Measurements from ENCODE around the gene KIF16B.

Gene KIF16B

DNA sequence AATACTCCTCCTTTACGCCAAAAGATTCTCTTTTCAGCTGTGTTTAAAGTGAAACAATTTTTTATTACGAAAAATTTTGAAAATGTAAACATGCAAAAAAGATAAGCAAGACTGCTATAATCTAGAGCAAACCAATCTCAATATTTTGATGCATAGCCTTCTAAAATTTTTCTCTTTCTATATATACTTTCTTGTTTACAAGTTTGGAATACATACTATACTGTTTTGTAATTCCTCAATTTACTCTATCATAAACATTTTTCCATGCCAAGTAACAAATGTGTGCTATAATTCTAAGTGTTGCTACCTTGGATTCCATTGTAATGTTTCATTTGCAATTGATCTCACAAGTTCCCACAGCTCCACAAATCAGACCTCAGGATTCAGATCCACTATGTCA, 43.1 kb upstream of the KIF16B start:
- Histone ChIP-seq H3K4me3 (ENCODE audit: low read depth, low read length) (no peak overlapping the region), H3K27ac (ENCODE audit: extremely low read depth, low read depth, low read length) (no peak overlapping the region), H3K36me3 (ENCODE audit: control insufficient read depth in 2 of 2, insufficient read depth in 1 of 2, low read length in 2 of 2) (no peaks in the 10 kb centered on the region), H3K9me3 (ENCODE audit: control insufficient read depth, insufficient read depth, low read depth, low read length) (no peaks in the 10 kb centered on the region), H3K4me1 (ENCODE audit: control insufficient read depth, insufficient read depth, low read length) (no peaks in the 10 kb centered on the region)
- CTCF ChIA-PET: interaction anchor here (0.6 kb wide), 1 partner anchor 1611 kb away, joined by 3 read pairs; no protein-coding TSS in a partner anchor
- TF ChIP-seq IKZF3 (tag by site-specific recombination; IDR thresholded peaks at IDR 0.05) (no peak), ZNF239 (tag by site-specific recombination; IDR thresholded peaks at IDR 0.05) (no peak)
- POLR2A ChIA-PET: no interaction called here

DNA sequence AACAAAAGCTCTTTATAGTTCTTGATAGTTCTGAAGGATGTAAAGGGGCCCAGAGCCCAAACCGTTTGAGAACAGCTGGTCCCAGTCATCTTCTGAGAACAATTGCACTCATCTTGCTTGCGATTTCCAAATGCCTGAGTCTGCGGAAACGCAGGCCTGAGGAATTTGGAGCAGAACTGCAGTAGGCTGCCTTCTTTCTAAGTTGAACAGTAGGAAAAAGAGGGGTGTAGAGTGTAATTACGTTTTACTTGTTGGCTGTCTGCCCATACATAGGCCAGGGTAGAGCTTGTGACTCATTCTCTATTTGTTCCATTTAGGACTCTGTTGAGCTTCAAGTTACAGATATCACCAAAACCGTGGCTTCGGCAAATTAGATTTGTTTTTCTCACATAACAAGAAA, 42.0 kb upstream of the KIF16B start:
- ChIA-PET POLR2A (no interaction called here), CTCF (no interaction called here)
- Histone ChIP-seq H3K9me3 (ENCODE audit: control insufficient read depth, insufficient read depth, low read depth, low read length) (no peaks in the 10 kb centered on the region), H3K4me1 (ENCODE audit: control insufficient read depth, insufficient read depth, low read length) (no peaks in the 10 kb centered on the region), H3K4me3 (ENCODE audit: low read depth, low read length) (no peak overlapping the region), H3K27ac (ENCODE audit: extremely low read depth, low read depth, low read length) (no peak overlapping the region), H3K36me3 (ENCODE audit: control insufficient read depth in 2 of 2, insufficient read depth in 1 of 2, low read length in 2 of 2) (no peaks in the 10 kb centered on the region)
- TF ChIP-seq ZNF530 (tag by site-specific recombination; IDR thresholded peaks at IDR 0.05; ENCODE audit: low read depth): no peak
- TF ChIP-seq, protein P1, sequence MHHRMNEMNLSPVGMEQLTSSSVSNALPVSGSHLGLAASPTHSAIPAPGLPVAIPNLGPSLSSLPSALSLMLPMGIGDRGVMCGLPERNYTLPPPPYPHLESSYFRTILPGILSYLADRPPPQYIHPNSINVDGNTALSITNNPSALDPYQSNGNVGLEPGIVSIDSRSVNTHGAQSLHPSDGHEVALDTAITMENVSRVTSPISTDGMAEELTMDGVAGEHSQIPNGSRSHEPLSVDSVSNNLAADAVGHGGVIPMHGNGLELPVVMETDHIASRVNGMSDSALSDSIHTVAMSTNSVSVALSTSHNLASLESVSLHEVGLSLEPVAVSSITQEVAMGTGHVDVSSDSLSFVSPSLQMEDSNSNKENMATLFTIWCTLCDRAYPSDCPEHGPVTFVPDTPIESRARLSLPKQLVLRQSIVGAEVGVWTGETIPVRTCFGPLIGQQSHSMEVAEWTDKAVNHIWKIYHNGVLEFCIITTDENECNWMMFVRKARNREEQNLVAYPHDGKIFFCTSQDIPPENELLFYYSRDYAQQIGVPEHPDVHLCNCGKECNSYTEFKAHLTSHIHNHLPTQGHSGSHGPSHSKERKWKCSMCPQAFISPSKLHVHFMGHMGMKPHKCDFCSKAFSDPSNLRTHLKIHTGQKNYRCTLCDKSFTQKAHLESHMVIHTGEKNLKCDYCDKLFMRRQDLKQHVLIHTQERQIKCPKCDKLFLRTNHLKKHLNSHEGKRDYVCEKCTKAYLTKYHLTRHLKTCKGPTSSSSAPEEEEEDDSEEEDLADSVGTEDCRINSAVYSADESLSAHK (tag by site-specific recombination; IDR thresholded peaks at IDR 0.05): no peak
- TF ChIP-seq ZNF23 (tag by site-specific recombination; IDR thresholded peaks at IDR 0.05; ENCODE audit: borderline replicate concordance): no peak
- TF ChIP-seq ZNF133 (tag by site-specific recombination; IDR thresholded peaks at IDR 0.05): no peak
- TF ChIP-seq IKZF3 (tag by site-specific recombination; IDR thresholded peaks at IDR 0.05): no peak
- no peak for TF ChIP-seq HOXA7 (CRISPR knock-in tag; IDR thresholded peaks at IDR 0.05; ENCODE audit: borderline replicate concordance)
- TF ChIP-seq ZNF585B (tag by site-specific recombination; IDR thresholded peaks at IDR 0.05): no peak
- TF ChIP-seq, protein P2, sequence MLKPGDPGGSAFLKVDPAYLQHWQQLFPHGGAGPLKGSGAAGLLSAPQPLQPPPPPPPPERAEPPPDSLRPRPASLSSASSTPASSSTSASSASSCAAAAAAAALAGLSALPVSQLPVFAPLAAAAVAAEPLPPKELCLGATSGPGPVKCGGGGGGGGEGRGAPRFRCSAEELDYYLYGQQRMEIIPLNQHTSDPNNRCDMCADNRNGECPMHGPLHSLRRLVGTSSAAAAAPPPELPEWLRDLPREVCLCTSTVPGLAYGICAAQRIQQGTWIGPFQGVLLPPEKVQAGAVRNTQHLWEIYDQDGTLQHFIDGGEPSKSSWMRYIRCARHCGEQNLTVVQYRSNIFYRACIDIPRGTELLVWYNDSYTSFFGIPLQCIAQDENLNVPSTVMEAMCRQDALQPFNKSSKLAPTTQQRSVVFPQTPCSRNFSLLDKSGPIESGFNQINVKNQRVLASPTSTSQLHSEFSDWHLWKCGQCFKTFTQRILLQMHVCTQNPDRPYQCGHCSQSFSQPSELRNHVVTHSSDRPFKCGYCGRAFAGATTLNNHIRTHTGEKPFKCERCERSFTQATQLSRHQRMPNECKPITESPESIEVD (tag by site-specific recombination; IDR thresholded peaks at IDR 0.05): no peak
- TF ChIP-seq ZNF202 (tag by site-specific recombination; IDR thresholded peaks at IDR 0.05; ENCODE audit: borderline replicate concordance): no peak
- no peak for TF ChIP-seq ZNF350 (tag by site-specific recombination; IDR thresholded peaks at IDR 0.05)
- TF ChIP-seq ZNF76 (tag by site-specific recombination; IDR thresholded peaks at IDR 0.05; ENCODE audit: borderline replicate concordance, low read depth): no peak
- TF ChIP-seq, protein P3, sequence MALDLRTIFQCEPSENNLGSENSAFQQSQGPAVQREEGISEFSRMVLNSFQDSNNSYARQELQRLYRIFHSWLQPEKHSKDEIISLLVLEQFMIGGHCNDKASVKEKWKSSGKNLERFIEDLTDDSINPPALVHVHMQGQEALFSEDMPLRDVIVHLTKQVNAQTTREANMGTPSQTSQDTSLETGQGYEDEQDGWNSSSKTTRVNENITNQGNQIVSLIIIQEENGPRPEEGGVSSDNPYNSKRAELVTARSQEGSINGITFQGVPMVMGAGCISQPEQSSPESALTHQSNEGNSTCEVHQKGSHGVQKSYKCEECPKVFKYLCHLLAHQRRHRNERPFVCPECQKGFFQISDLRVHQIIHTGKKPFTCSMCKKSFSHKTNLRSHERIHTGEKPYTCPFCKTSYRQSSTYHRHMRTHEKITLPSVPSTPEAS (tag by site-specific recombination; IDR thresholded peaks at IDR 0.05): no peak
- no peak for TF ChIP-seq ZNF10 (tag by site-specific recombination; IDR thresholded peaks at IDR 0.05)
- no peak for TF ChIP-seq ZNF121 (tag by site-specific recombination; IDR thresholded peaks at IDR 0.05)
- TF ChIP-seq GFI1B (tag by site-specific recombination; IDR thresholded peaks at IDR 0.05): no peak
- TF ChIP-seq, protein P4, sequence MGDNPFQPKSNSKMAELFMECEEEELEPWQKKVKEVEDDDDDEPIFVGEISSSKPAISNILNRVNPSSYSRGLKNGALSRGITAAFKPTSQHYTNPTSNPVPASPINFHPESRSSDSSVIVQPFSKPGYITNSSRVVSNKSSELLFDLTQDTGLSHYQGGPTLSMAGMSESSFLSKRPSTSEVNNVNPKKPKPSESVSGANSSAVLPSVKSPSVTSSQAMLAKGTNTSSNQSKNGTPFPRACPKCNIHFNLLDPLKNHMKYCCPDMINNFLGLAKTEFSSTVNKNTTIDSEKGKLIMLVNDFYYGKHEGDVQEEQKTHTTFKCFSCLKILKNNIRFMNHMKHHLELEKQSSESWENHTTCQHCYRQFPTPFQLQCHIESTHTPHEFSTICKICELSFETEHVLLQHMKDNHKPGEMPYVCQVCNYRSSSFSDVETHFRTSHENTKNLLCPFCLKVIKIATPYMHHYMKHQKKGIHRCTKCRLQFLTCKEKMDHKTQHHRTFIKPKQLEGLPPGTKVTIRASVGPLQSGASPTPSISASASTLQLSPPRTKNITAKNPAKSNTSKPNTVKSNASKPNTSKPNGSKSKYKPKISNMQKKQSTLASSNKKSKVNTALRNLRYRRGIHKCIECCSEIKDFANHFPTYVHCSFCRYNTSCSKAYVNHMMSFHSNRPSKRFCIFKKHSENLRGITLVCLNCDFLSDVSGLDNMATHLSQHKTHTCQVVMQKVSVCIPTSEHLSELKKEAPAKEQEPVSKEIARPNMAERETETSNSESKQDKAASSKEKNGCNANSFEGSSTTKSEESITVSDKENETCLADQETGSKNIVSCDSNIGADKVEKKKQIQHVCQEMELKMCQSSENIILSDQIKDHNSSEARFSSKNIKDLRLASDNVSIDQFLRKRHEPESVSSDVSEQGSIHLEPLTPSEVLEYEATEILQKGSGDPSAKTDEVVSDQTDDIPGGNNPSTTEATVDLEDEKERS (tag by site-specific recombination; IDR thresholded peaks at IDR 0.05): no peak
- TF ChIP-seq, protein P5, sequence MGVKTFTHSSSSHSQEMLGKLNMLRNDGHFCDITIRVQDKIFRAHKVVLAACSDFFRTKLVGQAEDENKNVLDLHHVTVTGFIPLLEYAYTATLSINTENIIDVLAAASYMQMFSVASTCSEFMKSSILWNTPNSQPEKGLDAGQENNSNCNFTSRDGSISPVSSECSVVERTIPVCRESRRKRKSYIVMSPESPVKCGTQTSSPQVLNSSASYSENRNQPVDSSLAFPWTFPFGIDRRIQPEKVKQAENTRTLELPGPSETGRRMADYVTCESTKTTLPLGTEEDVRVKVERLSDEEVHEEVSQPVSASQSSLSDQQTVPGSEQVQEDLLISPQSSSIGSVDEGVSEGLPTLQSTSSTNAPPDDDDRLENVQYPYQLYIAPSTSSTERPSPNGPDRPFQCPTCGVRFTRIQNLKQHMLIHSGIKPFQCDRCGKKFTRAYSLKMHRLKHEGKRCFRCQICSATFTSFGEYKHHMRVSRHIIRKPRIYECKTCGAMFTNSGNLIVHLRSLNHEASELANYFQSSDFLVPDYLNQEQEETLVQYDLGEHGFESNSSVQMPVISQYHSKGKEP (tag by site-specific recombination; IDR thresholded peaks at IDR 0.05): no peak

Measured in HEK293 (cell line).